Measurements from ENCODE around the gene PHLDB2. TPM values are rescaled to one million over a fixed set of nuclear protein-coding genes. Genes with fewer than 3 reads are reported as not detected.

Gene PHLDB2
- total and polyA plus RNA-seq, 10 of the 15 experiments (the other 5 are each of a cell fraction or from before 2014, with no cell fraction given): 0.03 to 0.67 (median 0.40) TPM

DNA sequence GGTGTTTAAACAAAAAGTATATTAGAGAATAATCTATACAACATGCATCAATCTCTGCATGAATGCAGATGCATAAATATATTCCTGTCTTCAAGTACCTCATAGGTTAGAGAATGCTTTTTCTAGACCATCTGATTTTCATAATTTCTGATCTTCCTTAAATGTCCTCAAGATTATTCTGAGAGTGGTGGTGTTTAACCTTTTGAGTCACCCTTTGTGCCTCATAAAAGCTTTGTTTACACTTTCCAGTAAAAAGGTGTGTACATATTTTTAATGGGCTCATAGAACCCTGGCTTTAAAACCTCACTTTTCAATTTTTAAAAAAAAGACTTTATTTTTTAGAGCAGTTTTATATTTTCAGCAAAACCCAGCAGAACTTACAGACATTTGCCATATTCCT lies 78.8 kb downstream of the PHLDB2 start:
- in situ Hi-C loops (cut with MboI) (no loop called here), intact Hi-C loops (cut with micrococcal nuclease; ENCODE audit: unreplicated experiment) (no loop called here)
- ChIA-PET RAD21 (ENCODE audit: unreplicated experiment) (interaction anchor here (1.5 kb wide), 1 partner anchor 76 kb away, joined by 3 read pairs; no protein-coding TSS in a partner anchor), CTCF (no interaction called here), POLR2A (no interaction called here), SMC1A (ENCODE audit: uncharacterized antibody, unreplicated experiment) (no interaction called here)
- BruUV-seq (replicated peaks): no TSS peak
- H3K9me3 ChIP-seq (replicated peaks; ENCODE audit: control insufficient read depth, insufficient read depth, low read length): no peaks in the 10 kb centered on the region
- H3K36me3 ChIP-seq (ENCODE audit: control insufficient read depth in 2 of 2, insufficient read depth in 2 of 2, low read length in 1 of 2): no peaks in the 10 kb centered on the region
- H3K79me2 ChIP-seq (ENCODE audit: control insufficient read depth, insufficient read depth, low read length): no peaks in the 10 kb centered on the region
- H3K9ac ChIP-seq (ENCODE audit: control insufficient read depth, insufficient read depth, low read length): no peak overlapping the region
- no peak overlapping the region for H3K4me2 ChIP-seq (ENCODE audit: control insufficient read depth, insufficient read depth)
- no peak overlapping the region for H3K4me3 ChIP-seq
- H2AFZ ChIP-seq (ENCODE audit: control insufficient read depth, low read depth, low read length): no peak overlapping the region
- no peaks in the 10 kb centered on the region for H3K27me3 ChIP-seq (replicated peaks in 1 of 2; ENCODE audit: control insufficient read depth in 2 of 2, insufficient read depth in 2 of 2, low read length in 1 of 2)
- no peaks in the 10 kb centered on the region for H3K4me1 ChIP-seq (ENCODE audit: control insufficient read depth, insufficient read depth, low read length)
- H3K27ac ChIP-seq (ENCODE audit: control insufficient read depth, insufficient read depth): no peak overlapping the region
- ATAC-seq (no peak), FAIRE-seq (no peak), DNase-seq (ENCODE audit: low read depth, low spot score) (no peak)
- H4K20me1 ChIP-seq (ENCODE audit: control insufficient read depth, insufficient read depth): no peaks in the 10 kb centered on the region
- TF ChIP-seq SIN3A (IDR thresholded peaks at IDR 0.05; ENCODE audit: low read depth, low read length) (no peak), ASH2L (IDR thresholded peaks at IDR 0.05; ENCODE audit: borderline replicate concordance, low read depth) (no peak), RELA (IDR thresholded peaks at IDR 0.05; ENCODE audit: borderline replicate concordance, partially characterized antibody) (no peak), CEBPB (IDR thresholded peaks at IDR 0.05; ENCODE audit: borderline replicate concordance in 1 of 2, low read depth in 2 of 2, low read length in 2 of 2) (no peak), HDGF (IDR thresholded peaks at IDR 0.05) (no peak), POLR2AphosphoS5 (IDR thresholded peaks at IDR 0.05; ENCODE audit: low read length) (no peak), TCF7 (IDR thresholded peaks at IDR 0.05; ENCODE audit: borderline replicate concordance) (no peak)
- TF ChIP-seq, protein P1, sequence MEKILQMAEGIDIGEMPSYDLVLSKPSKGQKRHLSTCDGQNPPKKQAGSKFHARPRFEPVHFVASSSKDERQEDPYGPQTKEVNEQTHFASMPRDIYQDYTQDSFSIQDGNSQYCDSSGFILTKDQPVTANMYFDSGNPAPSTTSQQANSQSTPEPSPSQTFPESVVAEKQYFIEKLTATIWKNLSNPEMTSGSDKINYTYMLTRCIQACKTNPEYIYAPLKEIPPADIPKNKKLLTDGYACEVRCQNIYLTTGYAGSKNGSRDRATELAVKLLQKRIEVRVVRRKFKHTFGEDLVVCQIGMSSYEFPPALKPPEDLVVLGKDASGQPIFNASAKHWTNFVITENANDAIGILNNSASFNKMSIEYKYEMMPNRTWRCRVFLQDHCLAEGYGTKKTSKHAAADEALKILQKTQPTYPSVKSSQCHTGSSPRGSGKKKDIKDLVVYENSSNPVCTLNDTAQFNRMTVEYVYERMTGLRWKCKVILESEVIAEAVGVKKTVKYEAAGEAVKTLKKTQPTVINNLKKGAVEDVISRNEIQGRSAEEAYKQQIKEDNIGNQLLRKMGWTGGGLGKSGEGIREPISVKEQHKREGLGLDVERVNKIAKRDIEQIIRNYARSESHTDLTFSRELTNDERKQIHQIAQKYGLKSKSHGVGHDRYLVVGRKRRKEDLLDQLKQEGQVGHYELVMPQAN (conservative IDR thresholded peaks at IDR 0.05): no peak
